Calu3 (cell line): ENCODE data around the gene ZNF418. TPM values are rescaled to one million over a fixed set of nuclear protein-coding genes. Genes with fewer than 3 reads are reported as not detected.

Experiments used
- BruUV-seq: library from RNA; stranded (reverse); fragments of 400-500 nt; replicated peaks from 2 replicates; lab custom pipeline; 2021; lab: Mats Ljungman, UMichigan
- CTCF ChIA-PET: fragments of 300-600 bp; sonication (Branson Sonifier 250); formaldehyde crosslinking; loops from one replicate; lab custom pipeline; 2022; ENCODE audit warnings: antibody characterized with exemption; lab: Charles Lee
- DNase-seq: peaks from one replicate; pipeline ENCODE4 v3.0.0; 2022
- H3K27ac Mint-ChIP-seq: one replicate; pipeline ENCODE4 v1.8.0; 2022; ENCODE audit warnings: mixed read lengths; ENCODE audit not compliant: unreplicated experiment
- H3K27me3 Mint-ChIP-seq: one replicate; pipeline ENCODE4 v1.8.0; 2022; ENCODE audit warnings: mixed read lengths; ENCODE audit not compliant: unreplicated experiment
- H3K36me3 Mint-ChIP-seq: one replicate; pipeline ENCODE4 v1.8.0; 2022; ENCODE audit warnings: mild to moderate bottlenecking, moderate library complexity, mixed read lengths; ENCODE audit not compliant: insufficient read depth, unreplicated experiment
- H3K4me1 Mint-ChIP-seq: one replicate; pipeline ENCODE4 v1.8.0; 2022; ENCODE audit warnings: mild to moderate bottlenecking, low read depth, mixed read lengths; ENCODE audit not compliant: unreplicated experiment
- H3K4me3 Mint-ChIP-seq: one replicate; pipeline ENCODE4 v1.8.0; 2022; ENCODE audit warnings: mild to moderate bottlenecking, low read depth, moderate library complexity, mixed read lengths; ENCODE audit not compliant: unreplicated experiment
- H3K9me3 Mint-ChIP-seq: one replicate; pipeline ENCODE4 v1.8.0; 2022; ENCODE audit warnings: low read depth, mixed read lengths; ENCODE audit not compliant: unreplicated experiment
- CTCF ChIP-seq: fragments of 200-600 bp; IDR thresholded peaks from one replicate; pipeline ENCODE4 v1.8.0; 2022; ENCODE audit warnings: antibody characterized with exemption; ENCODE audit not compliant: unreplicated experiment
- intact Hi-C: fragments of 100-400 bp; cut with micrococcal nuclease; formaldehyde crosslinking; loops from one replicate; pipeline ENCODE4 v1.10.0; 2022; ENCODE audit not compliant: unreplicated experiment
- total RNA-seq: library from RNA; stranded (reverse); gene quantifications from 2 replicates; pipeline ENCODE4 v1.2.3, GENCODE V29; 2022

Gene ZNF418
- total RNA-seq, 1 experiment from 2014 or later = 2.1 TPM

DNA sequence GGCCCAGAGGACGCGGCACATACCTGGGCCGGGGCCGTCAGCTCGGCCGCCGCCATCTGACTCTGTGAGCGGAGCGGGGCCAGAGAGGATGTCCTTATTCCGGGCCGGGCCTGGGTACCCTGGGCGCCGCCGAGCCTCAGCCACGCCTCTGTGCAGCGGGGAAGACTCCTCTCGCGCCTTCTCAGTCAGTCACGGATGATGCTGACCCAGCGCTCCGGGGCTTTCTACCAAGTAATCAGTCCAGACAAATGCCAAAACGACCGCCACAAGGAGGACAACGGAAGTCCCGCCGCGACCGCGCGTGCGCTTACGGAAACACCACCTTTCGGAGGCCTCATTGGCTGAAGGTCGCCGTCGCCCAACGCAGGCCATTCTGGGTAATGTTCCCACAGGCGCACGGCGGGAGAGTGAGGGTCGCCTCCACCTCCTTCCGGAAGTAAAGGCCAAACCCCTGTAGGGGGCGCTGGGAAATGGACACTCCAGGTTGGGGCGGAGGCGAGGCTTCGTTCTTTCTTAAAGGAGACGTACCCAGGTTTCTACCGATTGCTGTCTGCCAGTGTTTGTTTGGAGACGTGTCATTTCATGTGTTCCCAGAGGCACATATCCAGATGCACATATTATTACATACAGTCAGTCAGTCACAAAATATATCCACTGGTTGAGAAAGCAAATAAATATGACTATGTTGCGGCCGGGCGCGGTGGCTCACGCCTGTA lies 12.4 kb upstream of the ZNF418 start, which contains the start of gene ZNF256:
Gene ZNF256, minus strand, starts transcription at position 288 of the 716 bp plus-strand sequence. Its CDS starts 232 bp downstream, at position 56.
- Mint-ChIP-seq H3K27ac (peak within 1 kb of the TSS; percentile 87), H3K9me3 (peaks cover 24% of the 10 kb centered on the region), H3K4me3 (peak within 1 kb of the TSS; percentile 83), H3K27me3 (no peaks in the 10 kb centered on the region), H3K36me3 (peaks cover 18% of the 10 kb centered on the region), H3K4me1 (peaks cover 9% of the 10 kb centered on the region)
- TF ChIP-seq CTCF = peak; percentile 46
- BruUV-seq = no TSS peak
- CTCF ChIA-PET = no interaction called here
- peak; percentile 93 for DNase-seq
- intact Hi-C loops = no loop called here

DNA sequence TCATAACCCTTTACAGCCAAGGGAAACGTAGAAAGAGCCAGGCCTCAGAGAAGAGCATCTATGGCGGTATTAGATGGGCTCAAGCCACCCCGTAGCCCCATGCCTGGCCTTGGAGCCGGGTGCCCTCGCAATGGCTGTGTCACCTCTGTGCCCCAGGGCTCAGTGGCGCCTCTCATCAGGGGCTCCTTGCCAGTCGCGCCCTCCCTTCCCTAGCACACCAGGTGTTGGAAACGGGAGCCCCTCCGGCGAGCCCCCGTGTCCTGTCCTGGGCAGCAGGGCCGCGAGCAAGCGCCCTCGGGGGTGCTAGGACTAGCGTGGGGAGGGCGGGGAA lies 11.9 kb upstream of the ZNF418 start:
- CTCF ChIA-PET = no interaction called here
- BruUV-seq = no TSS peak
- H3K36me3 Mint-ChIP-seq = peaks cover 18% of the 10 kb centered on the region
- peaks cover 28% of the 10 kb centered on the region for H3K9me3 Mint-ChIP-seq
- H3K4me1 Mint-ChIP-seq = peaks cover 9% of the 10 kb centered on the region
- intact Hi-C loops = no loop called here
- peak overlapping the region; percentile 87 for H3K27ac Mint-ChIP-seq
- H3K4me3 Mint-ChIP-seq = peak overlapping the region; percentile 83
- TF ChIP-seq CTCF = no peak
- H3K27me3 Mint-ChIP-seq = no peaks in the 10 kb centered on the region
- no peak for DNase-seq

DNA sequence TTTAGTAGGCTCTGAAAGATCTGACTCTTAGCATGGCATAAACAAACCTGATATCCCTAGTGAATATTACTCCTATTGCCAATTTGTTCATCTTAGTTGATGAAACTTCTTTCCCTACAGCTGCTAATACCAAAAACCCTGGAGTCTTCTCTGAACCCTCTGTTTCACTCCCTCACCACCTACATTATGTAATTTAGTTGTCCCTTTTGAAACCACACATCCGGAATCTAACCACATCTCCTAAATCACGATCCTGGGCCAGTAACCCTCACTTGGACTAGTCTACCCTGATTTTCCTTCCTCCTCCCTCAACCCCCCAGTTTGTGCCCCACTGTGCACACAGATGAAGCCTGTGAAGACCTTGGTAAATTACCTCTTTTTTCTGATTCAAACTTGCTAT lies 11.1 kb upstream of the ZNF418 start:
- peaks cover 18% of the 10 kb centered on the region for H3K36me3 Mint-ChIP-seq
- no peak for TF ChIP-seq CTCF

GRCh38 chr19:57941593-57941992 lies 6.4 kb upstream of the ZNF418 start:
- peaks cover 10% of the 10 kb centered on the region for H3K36me3 Mint-ChIP-seq
- H3K4me1 Mint-ChIP-seq = peaks cover 6% of the 10 kb centered on the region
- CTCF ChIA-PET = no interaction called here
- TF ChIP-seq CTCF = no peak
- no peaks in the 10 kb centered on the region for H3K27me3 Mint-ChIP-seq
- intact Hi-C loops = no loop called here
- H3K4me3 Mint-ChIP-seq = no peak overlapping the region
- no peak for DNase-seq
- BruUV-seq = no TSS peak
- H3K27ac Mint-ChIP-seq = no peak overlapping the region
- peaks cover 36% of the 10 kb centered on the region for H3K9me3 Mint-ChIP-seq

More for the DNA sequence above, 11.1 kb upstream of the ZNF418 start:
- DNase-seq = no peak
- CTCF ChIA-PET = no interaction called here
- no peaks in the 10 kb centered on the region for H3K27me3 Mint-ChIP-seq
- BruUV-seq = no TSS peak
- peaks cover 9% of the 10 kb centered on the region for H3K4me1 Mint-ChIP-seq
- H3K4me3 Mint-ChIP-seq = peak overlapping the region; percentile 83
- intact Hi-C loops = no loop called here
- no peak overlapping the region for H3K27ac Mint-ChIP-seq
- H3K9me3 Mint-ChIP-seq = peaks cover 32% of the 10 kb centered on the region
